T1000 (cell line): ENCODE measurements around the gene MOK.
"Not testable (repeated sequence)": the region's sequence is repeated elsewhere in the genome, so short reads cannot be mapped to it uniquely, and the experiment has no call there.

Source experiments
- DNase-seq: peaks from one replicate; lab custom pipeline; 2025; ENCODE audit warnings: mixed read lengths; lab: John Stamatoyannopoulos, UW

The MOK gene, protein sequence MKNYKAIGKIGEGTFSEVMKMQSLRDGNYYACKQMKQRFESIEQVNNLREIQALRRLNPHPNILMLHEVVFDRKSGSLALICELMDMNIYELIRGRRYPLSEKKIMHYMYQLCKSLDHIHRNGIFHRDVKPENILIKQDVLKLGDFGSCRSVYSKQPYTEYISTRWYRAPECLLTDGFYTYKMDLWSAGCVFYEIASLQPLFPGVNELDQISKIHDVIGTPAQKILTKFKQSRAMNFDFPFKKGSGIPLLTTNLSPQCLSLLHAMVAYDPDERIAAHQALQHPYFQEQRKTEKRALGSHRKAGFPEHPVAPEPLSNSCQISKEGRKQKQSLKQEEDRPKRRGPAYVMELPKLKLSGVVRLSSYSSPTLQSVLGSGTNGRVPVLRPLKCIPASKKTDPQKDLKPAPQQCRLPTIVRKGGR

DNA sequence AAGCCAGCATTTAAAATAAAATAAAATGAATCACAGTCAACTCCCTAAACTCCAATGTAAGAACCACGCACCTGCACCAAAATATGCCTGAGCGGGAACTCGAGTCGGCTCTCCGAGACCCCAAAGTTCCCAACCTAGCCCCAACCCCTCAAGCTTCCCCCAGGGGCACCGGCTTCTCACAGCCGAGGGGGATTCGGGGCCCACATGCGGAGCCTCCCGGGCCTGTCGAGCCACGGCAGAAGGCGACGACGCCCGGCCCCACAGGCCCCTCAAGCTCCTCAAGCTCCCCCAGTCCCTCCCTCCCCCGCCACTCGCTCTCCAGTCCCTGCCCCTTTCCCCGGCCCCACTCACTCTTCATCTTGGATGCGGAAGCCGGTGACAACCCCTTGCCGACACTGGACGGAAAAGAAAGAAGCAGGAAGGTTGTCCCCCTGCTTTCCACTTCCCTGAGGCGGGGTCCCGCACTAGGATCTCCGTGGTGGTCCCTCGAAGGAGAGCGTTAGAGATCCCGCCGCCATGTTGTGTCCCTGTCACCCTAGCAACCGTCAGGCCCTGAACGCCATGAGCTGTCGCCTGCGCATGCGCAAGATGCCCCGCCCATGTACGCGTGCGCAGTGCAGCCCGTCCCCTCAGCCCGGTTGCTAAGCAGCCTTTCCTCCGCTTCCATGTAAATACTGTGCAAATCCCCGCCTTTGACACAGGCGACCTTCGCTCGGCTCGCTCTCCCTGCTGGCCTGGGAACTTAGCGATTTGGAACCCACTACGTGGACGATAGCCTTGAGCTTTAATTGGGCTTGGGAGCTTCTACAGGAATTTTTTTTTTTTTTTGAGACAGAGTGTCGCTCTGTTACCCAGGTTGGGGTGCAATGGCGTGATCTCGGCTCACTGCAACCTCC, at the start of gene MOK:
TSS of gene MOK (minus strand) at position 554 of the 896 bp plus-strand sequence. CDS start at position 358, 196 bp downstream.
- peak; percentile 97 for DNase-seq

DNA sequence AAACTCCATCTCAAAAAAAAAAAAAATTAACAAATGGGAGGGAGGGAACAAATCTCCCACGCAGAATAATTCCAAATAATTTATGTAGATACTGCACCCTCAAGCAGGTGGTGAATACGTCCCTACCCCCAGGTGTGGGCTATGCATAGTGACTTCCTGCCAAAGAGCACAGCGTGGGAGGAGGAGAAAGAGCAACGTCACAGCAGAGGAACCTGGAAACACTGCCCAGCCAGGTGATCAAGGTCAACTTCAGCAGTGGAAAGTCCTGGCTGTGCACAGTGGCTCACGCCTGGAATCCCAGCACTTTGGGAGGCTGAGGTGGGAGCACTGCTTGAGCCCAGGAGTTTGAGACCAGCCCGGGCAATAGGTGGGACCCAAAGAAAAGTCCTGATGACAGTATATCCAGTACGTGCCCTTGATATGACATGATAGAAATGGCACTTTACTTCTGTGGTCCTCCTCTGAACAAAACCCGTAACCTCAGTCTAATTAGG, 48.2 kb upstream of the MOK start:
- DNase-seq: no peak

DNA sequence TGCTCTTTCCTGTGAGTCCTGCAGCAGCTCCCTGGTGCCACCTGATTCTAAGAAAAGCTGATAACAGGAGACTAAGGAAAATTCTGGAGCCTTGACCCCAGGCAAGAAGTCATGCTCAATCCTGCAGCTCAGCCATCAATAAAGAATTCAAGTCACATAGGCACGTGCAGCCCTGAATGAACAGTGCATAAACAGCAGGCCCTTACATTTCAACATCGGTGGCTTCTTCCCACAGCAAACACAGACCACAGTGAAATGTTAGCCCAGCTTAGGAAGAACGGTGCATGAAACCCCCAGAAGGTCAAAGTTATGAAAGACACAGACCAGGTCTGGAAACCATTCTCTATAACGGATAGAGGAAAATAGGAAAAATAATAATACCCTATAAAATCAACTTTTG, 47.2 kb upstream of the MOK start:
- no peak for DNase-seq

DNA sequence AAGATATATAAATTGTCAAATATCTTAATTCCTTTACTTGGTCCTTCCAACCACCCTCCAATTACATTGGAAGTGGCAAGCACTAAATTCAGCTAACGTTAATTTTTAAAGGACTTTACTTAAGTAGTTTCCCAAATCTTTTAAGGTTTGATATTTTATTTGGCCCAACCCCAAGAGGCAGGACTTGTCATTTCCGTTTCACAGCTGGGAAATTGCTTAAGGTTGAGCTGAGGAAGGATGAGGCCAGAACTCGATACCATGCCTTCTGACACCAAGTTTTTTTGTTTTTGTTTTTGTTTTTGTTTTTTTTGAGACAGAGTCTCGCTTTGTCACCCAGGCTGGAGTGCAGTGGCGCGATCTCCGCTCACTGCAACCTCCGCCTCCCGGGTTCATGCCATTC, 46.6 kb upstream of the MOK start:
- DNase-seq: not testable (repeated sequence)

DNA sequence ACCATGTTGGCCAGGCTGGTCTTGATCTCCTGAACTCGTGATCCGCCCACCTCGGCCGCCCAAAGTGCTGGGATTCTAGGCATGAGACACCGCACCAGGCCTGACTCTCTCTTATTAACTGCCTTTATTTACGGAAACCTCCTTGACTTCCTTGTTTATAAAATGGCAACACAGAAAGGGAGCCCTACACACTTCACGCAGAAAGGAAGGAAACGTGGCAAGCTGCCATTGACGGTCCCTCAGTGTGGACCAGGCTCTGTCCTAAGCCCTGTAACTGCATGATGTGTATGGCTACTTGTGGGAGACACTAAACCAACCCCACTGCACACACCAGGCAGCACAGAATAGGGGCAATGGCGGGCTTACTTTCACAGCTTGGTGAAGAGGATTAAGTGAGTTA, 46.1 kb upstream of the MOK start:
- no peak for DNase-seq

DNA sequence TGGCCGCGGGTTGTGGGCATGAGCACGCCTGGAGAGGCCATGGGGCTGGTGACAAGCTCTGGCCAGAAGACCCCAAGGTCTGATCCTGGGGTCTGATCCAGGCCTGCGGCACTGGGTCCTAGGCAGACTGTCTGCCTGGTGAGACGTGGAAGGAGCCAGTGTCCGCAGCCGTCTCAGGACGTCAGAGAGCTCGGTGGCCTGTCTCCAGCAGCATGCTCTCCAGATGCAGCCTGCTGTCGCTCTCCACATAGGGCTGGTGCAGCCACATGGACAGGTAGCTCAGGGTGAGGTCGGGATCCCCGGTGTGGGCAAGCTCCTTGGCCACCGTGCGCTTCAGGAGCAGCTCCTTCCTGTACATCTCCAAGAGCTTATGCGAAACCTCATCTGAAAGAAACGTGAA, 43.4 kb upstream of the MOK start:
- no peak for DNase-seq

DNA sequence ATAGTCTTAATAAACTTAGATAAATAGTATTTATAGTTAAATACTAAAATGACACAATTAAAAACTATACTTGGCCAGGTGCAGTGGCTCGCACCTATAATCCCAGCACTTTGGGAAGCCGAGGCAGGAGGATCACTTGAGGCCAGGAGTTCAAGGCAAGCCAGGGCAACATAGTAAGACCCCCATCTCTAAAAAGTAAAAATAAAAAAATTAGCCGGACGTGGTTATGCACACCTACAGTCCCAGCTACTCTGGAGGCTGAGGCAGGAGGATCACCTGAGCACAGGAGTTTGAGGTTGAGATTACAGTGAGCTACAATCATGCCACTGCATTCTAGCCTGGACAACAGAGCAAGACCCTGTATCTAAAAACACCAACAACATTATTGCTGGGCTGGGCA, 41.7 kb upstream of the MOK start:
- no peak for DNase-seq

DNA sequence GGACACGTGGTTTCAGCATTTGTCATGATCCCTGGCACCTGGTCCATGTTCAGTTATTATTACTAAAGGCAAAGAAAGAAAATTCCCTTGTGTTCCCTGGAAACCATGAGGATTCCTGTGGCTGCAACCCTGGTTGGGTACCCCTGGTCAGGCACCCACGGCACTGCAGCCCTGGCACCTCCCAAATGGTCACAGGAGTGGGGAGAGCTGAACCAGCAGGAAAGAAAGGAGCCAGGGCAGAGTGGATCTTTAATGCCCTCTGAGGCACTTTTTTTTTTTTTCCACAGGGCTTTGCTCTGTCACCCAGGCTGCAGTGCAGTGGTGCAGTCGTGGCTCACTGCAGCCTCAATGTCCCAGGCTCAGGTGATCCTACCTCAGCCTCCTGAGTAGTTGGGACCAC, 40.3 kb upstream of the MOK start:
- no peak for DNase-seq

DNA sequence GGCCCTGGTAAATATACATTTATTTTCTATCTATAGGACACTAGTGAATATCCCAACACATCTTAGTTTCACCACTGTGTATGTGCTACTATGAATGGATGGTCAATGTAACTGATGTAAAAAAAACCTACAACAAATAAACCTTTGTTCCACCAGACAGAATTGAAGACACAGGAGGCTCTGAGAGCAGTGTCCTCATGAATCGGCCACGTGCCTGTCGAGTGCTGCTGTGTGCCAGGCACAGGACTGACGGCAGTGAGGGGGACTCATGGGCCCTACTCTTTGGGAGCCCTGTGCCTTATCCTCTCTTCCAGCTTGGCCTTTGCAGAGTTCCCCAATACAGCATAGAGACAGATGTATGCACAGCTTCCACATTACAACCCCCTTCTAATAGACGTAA, 39.5 kb upstream of the MOK start:
- no peak for DNase-seq

DNA sequence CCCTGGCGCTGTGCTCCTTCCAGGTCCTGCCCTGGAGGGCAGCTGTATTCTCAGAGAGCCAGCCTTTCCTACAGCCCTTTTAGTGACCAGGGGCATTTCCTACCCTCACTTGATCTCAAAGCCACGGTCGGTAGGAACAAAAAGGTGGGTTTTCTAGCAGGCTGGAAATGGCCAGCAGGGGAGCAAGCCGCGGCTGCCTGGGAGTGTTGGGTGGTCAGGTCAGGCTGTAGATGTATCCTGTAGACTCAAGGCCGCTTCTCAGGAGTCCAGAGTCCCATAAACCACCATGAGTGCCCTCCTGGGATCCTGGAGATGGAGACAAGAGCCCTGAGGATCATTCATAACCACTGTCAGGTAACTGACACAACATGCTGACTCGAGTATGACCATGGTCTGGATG, 39.1 kb upstream of the MOK start:
- no peak for DNase-seq

DNA sequence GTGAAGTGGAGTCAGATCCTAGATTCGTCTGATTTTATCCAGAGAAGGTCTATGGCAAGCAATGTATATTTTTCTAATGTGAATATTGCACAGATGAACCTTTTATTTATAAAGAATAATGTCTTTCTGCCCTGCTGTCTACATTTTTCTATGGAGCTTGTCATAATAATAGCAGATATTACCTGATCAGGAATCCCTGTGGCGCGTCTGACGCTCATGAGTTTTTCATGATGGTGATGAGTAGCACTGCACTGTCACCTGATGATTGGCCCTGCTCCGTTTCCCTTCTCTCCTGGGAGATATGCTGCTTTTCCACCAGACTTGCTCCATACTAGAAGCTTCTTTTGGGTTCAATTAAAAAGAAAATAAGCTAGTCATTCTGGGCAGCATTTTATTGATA, 37.3 kb upstream of the MOK start:
- DNase-seq: no peak

DNA sequence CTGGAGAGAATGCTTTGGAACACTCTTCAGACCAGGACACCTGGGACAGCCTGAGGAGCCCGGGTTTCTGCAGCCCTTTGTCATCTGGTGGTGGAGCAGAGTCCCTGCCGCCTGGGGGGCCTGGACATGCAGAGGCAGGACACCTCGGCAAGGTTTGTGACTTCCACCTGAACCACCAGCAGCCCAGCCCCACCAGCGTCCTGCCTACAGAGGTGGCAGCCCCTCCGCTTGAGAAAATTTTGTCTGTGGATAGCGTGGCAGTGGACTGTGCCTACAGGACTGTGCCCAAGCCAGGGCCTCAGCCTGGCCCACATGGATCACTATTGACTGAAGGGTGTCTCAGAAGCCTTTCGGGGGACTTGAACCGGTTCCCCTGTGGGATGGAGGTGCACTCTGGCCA, 36.6 kb upstream of the MOK start:
- DNase-seq: no peak

DNA sequence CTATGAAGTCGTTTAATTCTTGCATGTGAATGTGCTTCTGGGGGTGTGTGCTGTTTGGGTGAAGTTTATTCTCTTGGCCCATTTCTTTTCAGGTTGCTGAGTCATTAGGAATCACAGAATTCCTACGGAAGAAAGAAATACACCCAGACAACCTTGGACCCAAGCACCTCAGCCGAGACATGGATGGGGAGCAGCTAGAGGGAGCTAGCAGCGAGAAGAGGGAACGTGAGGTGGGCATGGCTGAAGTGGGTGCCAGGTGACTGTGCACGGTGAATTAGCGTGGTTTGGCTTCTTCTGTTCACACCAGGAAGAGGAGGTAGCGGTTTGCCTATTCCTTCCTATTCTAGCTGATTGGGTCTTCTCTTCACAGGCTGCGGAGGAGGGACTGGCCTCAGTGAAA, 33.8 kb upstream of the MOK start:
- DNase-seq: no peak

DNA sequence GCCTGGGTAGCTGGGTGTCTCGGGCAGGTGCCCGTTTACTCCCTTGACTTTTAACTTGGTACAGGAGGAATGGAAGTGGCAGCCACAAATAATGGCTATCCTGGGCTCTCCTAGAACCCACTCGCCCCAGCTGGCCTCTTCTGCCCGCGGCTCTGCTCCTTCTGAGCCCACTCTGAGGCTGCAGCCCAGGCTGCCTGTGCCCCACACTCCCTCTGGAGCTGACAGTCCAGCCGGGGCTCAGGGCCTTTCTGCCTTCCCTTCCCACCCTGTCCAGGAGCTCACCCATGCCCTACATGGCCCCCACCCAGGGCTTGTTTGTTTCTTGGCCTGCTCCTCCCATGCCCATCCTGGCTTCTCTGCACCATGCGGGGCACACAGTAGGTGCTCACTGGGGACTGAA, 30.2 kb upstream of the MOK start:
- no peak for DNase-seq

DNA sequence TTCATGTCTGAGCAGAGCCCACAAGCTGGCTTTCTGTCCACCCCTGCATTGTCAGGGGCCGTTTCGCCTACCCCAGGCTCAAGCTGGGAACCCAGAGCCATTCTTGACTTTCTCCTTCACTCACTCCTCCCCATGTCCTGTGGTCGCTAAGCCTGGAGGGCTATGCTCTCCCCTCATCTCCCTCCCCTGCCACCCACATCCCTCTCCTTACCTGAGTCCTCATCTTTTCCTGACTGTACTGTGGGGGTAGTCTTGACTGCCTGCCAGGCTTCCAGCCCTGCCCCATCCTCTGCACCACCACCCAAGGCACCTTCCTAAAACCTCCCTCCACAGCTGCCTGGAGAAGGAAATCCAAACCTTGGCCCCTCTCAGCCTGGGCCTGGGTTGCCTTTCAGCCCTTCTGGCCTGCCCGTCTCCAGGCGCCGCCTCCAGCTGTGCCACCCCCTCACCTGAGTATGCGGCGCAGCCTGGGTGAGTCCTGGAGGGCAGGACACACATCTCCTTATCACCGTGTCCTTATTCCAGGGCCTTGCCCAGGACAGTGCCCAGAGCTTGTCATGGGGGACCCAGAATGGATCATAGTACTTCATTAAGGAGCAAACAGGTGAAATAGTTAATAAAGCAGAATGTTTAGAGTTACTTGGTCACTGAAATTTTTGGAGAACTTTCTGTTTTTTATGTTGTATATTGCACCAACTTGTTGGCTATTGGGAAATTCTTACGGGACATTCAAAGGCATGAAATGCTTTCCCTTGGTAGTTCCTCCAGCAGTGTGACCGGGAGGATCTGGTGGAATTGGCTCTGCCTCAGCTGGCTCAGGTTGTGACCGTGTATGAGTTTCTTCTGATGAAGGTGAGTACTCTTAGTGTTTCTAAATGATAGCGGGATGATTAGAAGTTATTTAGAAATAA, 29.1 kb upstream of the MOK start:
- no peak for DNase-seq

DNA sequence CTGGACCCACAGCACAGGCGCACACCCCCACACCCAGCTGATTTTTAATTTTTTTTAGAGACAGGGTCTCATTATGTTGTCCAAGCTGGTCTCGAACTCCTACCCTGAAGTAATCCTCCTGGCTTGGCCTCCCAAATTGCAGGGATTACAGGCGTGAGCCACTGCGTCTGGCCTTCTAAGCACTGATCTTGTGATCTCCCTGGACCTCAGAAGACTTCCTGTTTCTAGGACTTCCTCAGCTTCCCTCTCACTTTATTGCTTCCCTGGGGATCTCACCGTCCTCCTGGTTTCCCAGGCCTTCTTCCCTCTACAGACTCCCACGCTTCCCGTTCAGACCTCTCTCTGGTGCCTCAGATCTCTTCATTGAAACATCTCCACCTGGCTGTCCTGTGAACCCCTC, 28.4 kb upstream of the MOK start:
- DNase-seq: no peak

DNA sequence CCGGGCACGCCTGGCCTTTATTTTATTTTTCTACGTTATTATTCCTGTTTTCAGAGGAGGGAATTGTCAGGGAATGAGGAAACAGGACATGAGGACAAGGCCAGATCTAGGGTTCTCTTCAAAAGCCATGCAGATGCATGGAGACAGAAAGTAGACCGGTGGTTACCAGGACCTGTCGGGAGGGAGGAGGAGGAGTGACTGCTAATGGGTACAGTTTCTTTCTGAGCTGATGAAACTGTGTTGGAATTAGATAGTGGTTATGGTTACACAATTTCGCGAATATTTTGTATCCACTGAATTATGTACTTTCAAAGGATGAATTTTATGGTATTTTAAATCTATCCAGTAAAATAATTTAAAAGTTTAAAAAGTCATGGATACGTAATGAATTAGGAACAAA, 25.8 kb upstream of the MOK start:
- no peak for DNase-seq

DNA sequence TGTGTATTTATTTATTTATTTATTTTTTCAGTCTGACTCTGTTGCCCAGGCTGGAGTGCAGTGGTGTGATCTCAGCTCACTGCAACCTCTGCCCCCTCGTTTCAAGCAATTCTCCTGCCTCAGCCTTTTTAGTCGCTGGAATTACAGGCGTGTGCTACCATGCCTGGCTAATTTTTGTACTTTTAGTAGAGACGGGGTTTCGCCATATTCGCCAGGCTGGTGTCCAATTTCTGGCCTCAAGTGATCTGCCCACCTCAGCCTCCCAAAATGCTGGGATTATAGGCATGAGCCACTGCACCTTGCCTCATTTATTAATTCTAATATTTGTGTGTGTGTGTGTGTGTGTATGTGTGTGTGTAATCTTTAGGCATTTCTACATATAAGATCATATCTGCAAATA, 24.4 kb upstream of the MOK start:
- not testable (repeated sequence) for DNase-seq

DNA sequence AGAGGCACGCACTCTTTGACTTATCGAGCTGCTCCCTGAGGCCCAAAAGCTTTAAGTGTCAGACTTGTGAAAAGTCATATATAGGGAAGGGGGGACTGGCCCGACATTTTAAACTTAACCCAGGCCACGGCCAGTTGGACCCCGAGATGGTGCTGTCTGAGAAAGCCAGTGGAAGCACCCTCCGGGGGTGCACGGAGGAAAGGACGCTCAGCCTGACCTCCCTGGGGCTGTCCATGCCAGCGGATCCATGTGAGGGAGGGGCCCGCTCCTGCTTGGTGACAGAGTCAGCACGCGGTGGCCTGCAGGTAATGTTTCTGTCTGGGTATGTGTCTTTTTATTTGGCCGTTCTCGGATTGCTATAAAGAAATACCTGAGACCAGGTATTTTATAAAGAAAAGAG, 21.6 kb upstream of the MOK start:
- DNase-seq: no peak

DNA sequence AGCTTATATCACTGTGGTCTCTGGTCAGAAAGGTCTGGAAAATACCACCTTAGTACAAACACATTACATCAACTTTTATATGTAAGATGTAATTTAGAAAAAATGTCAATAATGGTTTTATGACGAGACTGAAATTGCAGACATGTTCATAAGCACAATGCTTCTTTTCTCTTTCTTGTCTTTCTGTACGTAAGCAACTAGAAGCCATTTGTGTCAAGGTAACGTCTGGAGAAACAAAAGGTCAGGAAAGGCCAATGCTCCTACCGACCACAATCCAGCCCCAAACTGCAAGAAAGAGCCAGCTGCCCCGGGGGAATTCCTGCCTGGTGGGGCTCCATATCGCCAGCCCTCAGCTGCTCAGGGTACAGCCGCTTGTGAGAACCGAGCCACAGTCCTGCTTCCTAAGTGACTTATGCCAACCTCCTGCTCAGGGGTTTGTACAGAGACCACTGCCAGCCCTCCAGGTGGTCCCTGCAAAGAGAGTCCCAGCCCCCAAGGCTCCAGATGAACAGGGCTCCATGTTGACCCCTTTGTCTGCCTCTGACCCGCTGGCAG, 20.9 kb upstream of the MOK start:
- no peak for DNase-seq

DNA sequence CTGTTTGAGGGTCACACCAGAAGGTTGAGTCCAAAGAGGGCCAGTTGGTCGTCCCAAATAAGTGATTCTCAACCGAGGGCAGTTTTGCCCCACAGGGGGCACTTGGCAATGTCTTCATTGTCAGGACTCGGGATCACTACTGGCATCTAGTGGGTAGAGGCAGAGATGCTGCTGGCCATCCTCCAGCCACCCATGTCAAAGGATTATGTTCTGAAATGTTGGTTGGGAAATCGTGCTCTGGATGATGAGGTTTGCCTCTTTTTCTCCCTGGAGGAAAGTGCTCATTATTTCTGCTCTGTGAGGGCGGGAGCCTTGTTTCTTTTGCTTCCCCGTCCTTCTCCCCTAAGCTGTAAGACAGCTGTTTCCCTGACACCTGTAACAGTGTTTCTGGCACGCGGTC, 18.1 kb upstream of the MOK start:
- peak; percentile 61 for DNase-seq
